Calu3 (cell line): ENCODE results near the gene GALNT12. TPM values are rescaled to one million over a fixed set of nuclear protein-coding genes. Genes with fewer than 3 reads are reported as not detected.

Experiments used
- BruUV-seq: library from RNA; stranded (reverse); fragments of 400-500 nt; replicated peaks from 2 replicates; lab custom pipeline; 2021; lab: Mats Ljungman, UMichigan
- CTCF ChIA-PET: fragments of 300-600 bp; sonication (Branson Sonifier 250); formaldehyde crosslinking; loops from one replicate; lab custom pipeline; 2022; ENCODE audit warnings: antibody characterized with exemption; lab: Charles Lee
- DNase-seq: peaks from one replicate; pipeline ENCODE4 v3.0.0; 2022
- H3K27ac Mint-ChIP-seq: one replicate; pipeline ENCODE4 v1.8.0; 2022; ENCODE audit warnings: mixed read lengths; ENCODE audit not compliant: unreplicated experiment
- H3K27me3 Mint-ChIP-seq: one replicate; pipeline ENCODE4 v1.8.0; 2022; ENCODE audit warnings: mixed read lengths; ENCODE audit not compliant: unreplicated experiment
- H3K36me3 Mint-ChIP-seq: one replicate; pipeline ENCODE4 v1.8.0; 2022; ENCODE audit warnings: mild to moderate bottlenecking, moderate library complexity, mixed read lengths; ENCODE audit not compliant: insufficient read depth, unreplicated experiment
- H3K4me1 Mint-ChIP-seq: one replicate; pipeline ENCODE4 v1.8.0; 2022; ENCODE audit warnings: mild to moderate bottlenecking, low read depth, mixed read lengths; ENCODE audit not compliant: unreplicated experiment
- H3K4me3 Mint-ChIP-seq: one replicate; pipeline ENCODE4 v1.8.0; 2022; ENCODE audit warnings: mild to moderate bottlenecking, low read depth, moderate library complexity, mixed read lengths; ENCODE audit not compliant: unreplicated experiment
- H3K9me3 Mint-ChIP-seq: one replicate; pipeline ENCODE4 v1.8.0; 2022; ENCODE audit warnings: low read depth, mixed read lengths; ENCODE audit not compliant: unreplicated experiment
- CTCF ChIP-seq: fragments of 200-600 bp; IDR thresholded peaks from one replicate; pipeline ENCODE4 v1.8.0; 2022; ENCODE audit warnings: antibody characterized with exemption; ENCODE audit not compliant: unreplicated experiment
- intact Hi-C: fragments of 100-400 bp; cut with micrococcal nuclease; formaldehyde crosslinking; loops from one replicate; pipeline ENCODE4 v1.10.0; 2022; ENCODE audit not compliant: unreplicated experiment
- total RNA-seq: library from RNA; stranded (reverse); gene quantifications from 2 replicates; pipeline ENCODE4 v1.2.3, GENCODE V29; 2022

GALNT12 gene
- total RNA-seq, 1 experiment from 2014 or later, result 49.2 TPM

- no peak overlapping the region for H3K27ac Mint-ChIP-seq
- H3K27me3 Mint-ChIP-seq, result peaks cover 1% of the 10 kb centered on the region
- no TSS peak for BruUV-seq
- TF ChIP-seq CTCF, result no peak
- CTCF ChIA-PET, result no interaction called here
- intact Hi-C loops, result loop anchor here (5.0 kb wide), 1 partner anchor 134 kb away; no protein-coding TSS in a partner anchor
- peaks cover 2% of the 10 kb centered on the region for H3K9me3 Mint-ChIP-seq
- no peak overlapping the region for H3K4me3 Mint-ChIP-seq
- peaks cover 9% of the 10 kb centered on the region for H3K4me1 Mint-ChIP-seq
- no peak for DNase-seq
- no peaks in the 10 kb centered on the region for H3K36me3 Mint-ChIP-seq
Observed at GRCh38 chr9:98862936-98863335, 55.5 kb downstream of the GALNT12 start.

- Mint-ChIP-seq H3K36me3 (no peaks in the 10 kb centered on the region), H3K27ac (no peak overlapping the region), H3K27me3 (no peaks in the 10 kb centered on the region), H3K4me1 (peaks cover 12% of the 10 kb centered on the region), H3K9me3 (peaks cover 2% of the 10 kb centered on the region), H3K4me3 (no peak overlapping the region)
- intact Hi-C loops, result loop anchor here (5.0 kb wide), 1 partner anchor 133 kb away; no protein-coding TSS in a partner anchor
- BruUV-seq, result no TSS peak
- DNase-seq, result no peak
- CTCF ChIA-PET, result no interaction called here
- TF ChIP-seq CTCF, result no peak
Observed at GRCh38 chr9:98864281-98865174, 57.1 kb downstream of the GALNT12 start.

GRCh38 chr9:98865284-98865875 lies 57.9 kb downstream of the GALNT12 start:
- intact Hi-C loops, result no loop called here
- Mint-ChIP-seq H3K36me3 (no peaks in the 10 kb centered on the region), H3K9me3 (peaks cover 2% of the 10 kb centered on the region), H3K27ac (no peak overlapping the region), H3K4me3 (no peak overlapping the region), H3K4me1 (peaks cover 12% of the 10 kb centered on the region), H3K27me3 (peaks cover 2% of the 10 kb centered on the region)
- CTCF ChIA-PET, result no interaction called here
- no TSS peak for BruUV-seq
- no peak for TF ChIP-seq CTCF
- no peak for DNase-seq

- H3K9me3 Mint-ChIP-seq, result peaks cover 2% of the 10 kb centered on the region
- TF ChIP-seq CTCF, result no peak
- intact Hi-C loops, result no loop called here
- CTCF ChIA-PET, result no interaction called here
- no peak for DNase-seq
- peaks cover 12% of the 10 kb centered on the region for H3K4me1 Mint-ChIP-seq
- BruUV-seq, result no TSS peak
- peaks cover 14% of the 10 kb centered on the region for H3K27me3 Mint-ChIP-seq
- H3K27ac Mint-ChIP-seq, result no peak overlapping the region
- H3K4me3 Mint-ChIP-seq, result no peak overlapping the region
- no peaks in the 10 kb centered on the region for H3K36me3 Mint-ChIP-seq
Observed at GRCh38 chr9:98866435-98867102, 59.1 kb downstream of the GALNT12 start.
